ENCODE measurements around the gene CARD6. TPM values are rescaled to one million over a fixed set of nuclear protein-coding genes. Genes with fewer than 3 reads are reported as not detected.
"Not testable (repeated sequence)": the region's sequence is repeated elsewhere in the genome, so short reads cannot be mapped to it uniquely, and the experiment has no call there.

Gene CARD6
- 4.3 TPM for total RNA-seq

- peak in 2 of 3 donors; percentile 42 to 72 for DNase-seq (ENCODE audit: low read depth in 2 of 3, low spot score in 2 of 3)
These were observed at the start of gene CARD6 for GRCh38 chr5:40841068-40841805. CARD6 (plus strand) TSS chr5:40841367; CDS start chr5:40841383, 16 bp downstream.

- no peak for DNase-seq (ENCODE audit: low read depth in 2 of 3, low spot score in 2 of 3)
These were observed 49.4 kb upstream of the CARD6 start for GRCh38 chr5:40791715-40792139.

- DNase-seq (ENCODE audit: low read depth in 2 of 3, low spot score in 2 of 3) = not testable (repeated sequence)
These were observed 48.5 kb upstream of the CARD6 start for GRCh38 chr5:40792691-40793090.

- not testable (repeated sequence) for DNase-seq (ENCODE audit: low read depth in 2 of 3, low spot score in 2 of 3)
These were observed 46.8 kb upstream of the CARD6 start for GRCh38 chr5:40794340-40794739.

- not testable (repeated sequence) for DNase-seq (ENCODE audit: low read depth in 2 of 3, low spot score in 2 of 3)
These were observed 46.3 kb upstream of the CARD6 start for GRCh38 chr5:40794877-40795276.

GRCh38 chr5:40796487-40796889 lies 44.7 kb upstream of the CARD6 start:
- DNase-seq (ENCODE audit: low read depth in 2 of 3, low spot score in 2 of 3) = no peak

- DNase-seq (ENCODE audit: low read depth in 2 of 3, low spot score in 2 of 3) = peak; percentile 49 to 97 (median 86)
These were observed 43.7 kb upstream of the CARD6 start for GRCh38 chr5:40797273-40798011.

GRCh38 chr5:40798012-40798800 lies 43.0 kb upstream of the CARD6 start, which contains the start of gene PRKAA1:
PRKAA1 (minus strand) TSS chr5:40798374; CDS start chr5:40798189, 185 bp downstream.
- peak; percentile 76 to 94 (median 90) for DNase-seq (ENCODE audit: low read depth in 2 of 3, low spot score in 2 of 3)

GRCh38 chr5:40798801-40799210 lies 42.4 kb upstream of the CARD6 start:
- no peak for DNase-seq (ENCODE audit: low read depth in 2 of 3, low spot score in 2 of 3)

- no peak for DNase-seq (ENCODE audit: low read depth in 2 of 3, low spot score in 2 of 3)
These were observed 41.9 kb upstream of the CARD6 start for GRCh38 chr5:40799258-40799657.

GRCh38 chr5:40801771-40802562 lies 39.2 kb upstream of the CARD6 start:
- DNase-seq (ENCODE audit: low read depth in 2 of 3, low spot score in 2 of 3) = no peak

- no peak for DNase-seq (ENCODE audit: low read depth in 2 of 3, low spot score in 2 of 3)
These were observed 29.0 kb upstream of the CARD6 start for GRCh38 chr5:40812125-40812524.

- no peak for DNase-seq (ENCODE audit: low read depth in 2 of 3, low spot score in 2 of 3)
These were observed 27.4 kb upstream of the CARD6 start for GRCh38 chr5:40813698-40814281.

GRCh38 chr5:40823459-40823858 lies 17.7 kb upstream of the CARD6 start:
- DNase-seq (ENCODE audit: low read depth in 2 of 3, low spot score in 2 of 3) = no peak

- not testable (repeated sequence) for DNase-seq (ENCODE audit: low read depth in 2 of 3, low spot score in 2 of 3)
These were observed 15.6 kb upstream of the CARD6 start for GRCh38 chr5:40825461-40826043.

GRCh38 chr5:40826489-40827187 lies 14.5 kb upstream of the CARD6 start:
- DNase-seq (ENCODE audit: low read depth in 2 of 3, low spot score in 2 of 3) = no peak

- DNase-seq (ENCODE audit: low read depth in 2 of 3, low spot score in 2 of 3) = no peak
These were observed 13.8 kb upstream of the CARD6 start for GRCh38 chr5:40827188-40827977.

GRCh38 chr5:40828021-40828631 lies 13.0 kb upstream of the CARD6 start:
- no peak for DNase-seq (ENCODE audit: low read depth in 2 of 3, low spot score in 2 of 3)

All from hematopoietic multipotent progenitor cell (in vitro differentiated cells).